ENCODE measurements around the gene TANGO6. TPM values are rescaled to one million over a fixed set of nuclear protein-coding genes. Genes with fewer than 3 reads are reported as not detected.

Gene TANGO6
- total and polyA plus RNA-seq, 12 donors = 1.9 to 17.9 (median 10.9) TPM

DNA sequence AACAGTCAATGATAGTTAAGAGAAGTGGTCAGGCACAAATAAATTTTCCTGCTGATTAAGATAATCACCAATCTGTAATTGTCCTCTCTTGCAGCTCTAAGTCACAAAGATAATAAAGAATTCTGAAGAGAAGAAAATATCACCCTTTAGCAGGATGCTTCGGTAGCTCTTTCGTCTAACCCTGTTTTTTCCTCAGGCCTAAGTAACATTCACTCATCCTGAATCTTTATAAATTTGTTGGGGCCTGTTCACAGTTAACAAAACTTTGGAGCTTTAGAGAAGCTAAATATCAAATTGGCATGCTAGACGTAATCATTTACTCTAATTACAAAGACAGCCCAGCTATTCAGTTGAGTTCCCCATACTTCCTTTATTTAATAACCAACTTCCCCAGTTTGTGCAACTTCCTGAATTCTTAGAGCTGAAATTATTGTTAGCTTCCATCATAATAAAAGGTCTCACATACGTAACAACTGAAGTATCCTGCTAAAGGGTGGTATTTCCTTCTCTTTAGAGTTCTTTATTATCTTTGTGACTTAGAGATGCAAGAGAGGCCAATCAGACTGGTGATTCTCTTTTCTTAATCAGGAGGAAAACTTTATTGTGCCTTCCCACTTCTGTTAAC lies 118.6 kb downstream of the TANGO6 start:
- Histone ChIP-seq H3K9me3 (replicated peaks in 1 of 3) (no peaks in the 10 kb centered on the region), H3K27me3 (no peaks in the 10 kb centered on the region), H3K36me3 (replicated peaks in 1 of 2) (no peaks in the 10 kb centered on the region), H3K4me1 (replicated peaks in 1 of 2) (no peaks in the 10 kb centered on the region), H3K4me3 (no peak overlapping the region), H3K27ac (no peak overlapping the region)
- TF ChIP-seq POLR2A (IDR thresholded peaks at IDR 0.05) (no peak), CTCF (IDR thresholded peaks at IDR 0.05) (no peak)
- WGBS, 4 donors = 80 to 87% (median 83%) methylated on average over 4 of the region's 4 CpGs
- DNase-seq = no peak
- intact Hi-C loops (cut with DNase I) = no loop called here

- intact Hi-C loops (cut with DNase I) = no loop called here
- Histone ChIP-seq H3K4me1 (replicated peaks in 1 of 2) (no peaks in the 10 kb centered on the region), H3K27me3 (no peaks in the 10 kb centered on the region), H3K36me3 (replicated peaks in 1 of 2) (no peaks in the 10 kb centered on the region), H3K27ac (no peak overlapping the region), H3K4me3 (no peak overlapping the region), H3K9me3 (replicated peaks in 1 of 3) (no peaks in the 10 kb centered on the region)
- no peak for DNase-seq
- 87 to 93% (median 87%) methylated on average over 2 of the region's 2 CpGs for WGBS, 4 donors
- TF ChIP-seq POLR2A (IDR thresholded peaks at IDR 0.05) = no peak
- no peak for TF ChIP-seq CTCF (IDR thresholded peaks at IDR 0.05)
Observed at GRCh38 chr16:68969338-68969737, 126.0 kb downstream of the TANGO6 start.

DNA sequence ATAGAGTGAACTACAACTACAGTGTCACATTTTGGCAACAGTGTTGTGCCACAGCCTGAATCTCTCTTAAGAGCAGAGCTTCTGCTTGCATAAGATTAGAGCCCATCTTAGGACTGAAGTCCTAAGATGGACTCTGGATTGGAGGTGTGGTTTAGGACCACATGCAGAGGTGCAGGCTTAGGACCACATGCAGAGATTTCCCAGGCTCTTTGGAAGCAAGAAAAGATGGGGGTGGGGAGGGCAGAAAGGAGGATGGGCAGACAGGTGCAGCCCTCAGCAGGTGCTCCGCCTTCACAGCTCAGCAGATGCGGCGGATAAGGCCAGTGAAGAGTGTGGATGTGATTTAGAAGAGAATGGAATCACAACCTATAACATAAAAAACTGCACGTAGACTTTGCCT lies 128.7 kb downstream of the TANGO6 start:
- no peak for DNase-seq
- WGBS, 4 donors = 94 to 98% (median 96%) methylated on average over 4 of the region's 4 CpGs
- Histone ChIP-seq H3K27ac (no peak overlapping the region), H3K9me3 (replicated peaks in 1 of 3) (no peaks in the 10 kb centered on the region), H3K4me1 (replicated peaks in 1 of 2) (no peaks in the 10 kb centered on the region), H3K36me3 (replicated peaks in 1 of 2) (peaks cover 0 to 8% of the 10 kb centered on the region in 2 donors), H3K27me3 (no peaks in the 10 kb centered on the region), H3K4me3 (no peak overlapping the region)
- TF ChIP-seq CTCF (IDR thresholded peaks at IDR 0.05) (no peak), POLR2A (IDR thresholded peaks at IDR 0.05) (no peak)
- intact Hi-C loops (cut with DNase I) = no loop called here

- Histone ChIP-seq H3K4me1 (replicated peaks in 1 of 2) (no peaks in the 10 kb centered on the region), H3K27me3 (no peaks in the 10 kb centered on the region), H3K4me3 (no peak overlapping the region), H3K27ac (no peak overlapping the region), H3K36me3 (replicated peaks in 1 of 2) (peaks cover 0 to 8% of the 10 kb centered on the region in 2 donors), H3K9me3 (replicated peaks in 1 of 3) (no peaks in the 10 kb centered on the region)
- peak in 4 of 7 donors; percentile 4 to 72 (median 15) for DNase-seq
- intact Hi-C loops (cut with DNase I) = no loop called here
- peak in 2 of 6 experiments; percentile 14 to 27 for TF ChIP-seq CTCF (IDR thresholded peaks at IDR 0.05)
- no peak for TF ChIP-seq POLR2A (IDR thresholded peaks at IDR 0.05)
- 69 to 78% (median 74%) methylated on average over 4 of the region's 4 CpGs for WGBS, 4 donors
Observed at GRCh38 chr16:68972720-68973119, 129.4 kb downstream of the TANGO6 start.

All from adrenal gland (tissue), 12 donors.